A549 treated with DMSO at 1 μM for 4 hours (cell line): ENCODE measurements around the gene EEPD1. TPM values are rescaled to one million over a fixed set of nuclear protein-coding genes. Genes with fewer than 3 reads are reported as not detected.

Experiments used
- total RNA-seq: library from RNA; stranded (reverse); fragments of 200-300 nt; extraction: Qiagen RNA extraction; gene quantifications from 5 replicates; pipeline ENCODE4 v1.2.3, GENCODE V29; 2022; ENCODE audit warnings: low read depth

The EEPD1 gene
- 45.8 to 58.6 TPM (median 55.2 TPM) in 5 replicates for total RNA-seq

GRCh38 chr7:36152756-36153570, at the start of gene EEPD1:
Gene EEPD1 (plus strand): TSS chr7:36153254. CDS start chr7:36154325, 1,071 bp downstream.

Other genes starting within 250 kb of the EEPD1 start
- 57.9 to 74.9 TPM (median 72.1 TPM) in 5 replicates for gene ANLN, start 236.6 kb downstream of the EEPD1 start, total RNA-seq